ENCODE results near the gene ACSL5.

Gene ACSL5

GRCh38 chr10:112349521-112350085 is 24.3 kb upstream of the ACSL5 start:
- no peak for TF ChIP-seq CTCF (IDR thresholded peaks at IDR 0.05; ENCODE audit: low read depth, low read length, missing control alignments)
- no peak overlapping the region for H3K4me3 ChIP-seq (ENCODE audit: low read depth, low read length)
- DNase-seq (ENCODE audit: low read depth) = no peak

DNA sequence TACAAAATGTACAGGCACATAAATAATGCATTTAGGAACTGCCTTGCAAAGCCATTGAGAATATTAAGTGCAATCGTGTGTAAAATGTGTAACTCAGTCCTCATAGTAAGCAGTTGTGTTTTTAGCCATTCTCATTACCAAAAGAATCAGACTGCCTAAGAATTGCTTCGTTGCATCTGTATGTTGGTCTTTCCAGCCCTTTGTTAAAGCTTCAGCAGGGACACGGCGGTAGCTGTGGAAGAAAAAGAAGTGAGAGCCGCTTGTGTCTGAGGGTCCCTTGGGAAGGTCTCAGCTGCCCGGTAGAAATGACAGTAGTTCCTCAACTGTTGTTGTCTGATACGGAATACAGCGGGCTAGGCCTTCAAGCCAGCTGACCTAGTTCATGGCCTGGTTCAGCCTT is 22.8 kb upstream of the ACSL5 start:
- no peak for DNase-seq (ENCODE audit: low read depth)
- H3K4me3 ChIP-seq (ENCODE audit: low read depth, low read length) = no peak overlapping the region
- no peak for TF ChIP-seq CTCF (IDR thresholded peaks at IDR 0.05; ENCODE audit: low read depth, low read length, missing control alignments)

GRCh38 chr10:112352044-112352443 is 21.9 kb upstream of the ACSL5 start:
- no peak overlapping the region for H3K4me3 ChIP-seq (ENCODE audit: low read depth, low read length)
- TF ChIP-seq CTCF (IDR thresholded peaks at IDR 0.05; ENCODE audit: low read depth, low read length, missing control alignments) = no peak
- no peak for DNase-seq (ENCODE audit: low read depth)

GRCh38 chr10:112353046-112353445 is 20.9 kb upstream of the ACSL5 start:
- no peak for TF ChIP-seq CTCF (IDR thresholded peaks at IDR 0.05; ENCODE audit: low read depth, low read length, missing control alignments)
- DNase-seq (ENCODE audit: low read depth) = no peak
- no peak overlapping the region for H3K4me3 ChIP-seq (ENCODE audit: low read depth, low read length)

DNA sequence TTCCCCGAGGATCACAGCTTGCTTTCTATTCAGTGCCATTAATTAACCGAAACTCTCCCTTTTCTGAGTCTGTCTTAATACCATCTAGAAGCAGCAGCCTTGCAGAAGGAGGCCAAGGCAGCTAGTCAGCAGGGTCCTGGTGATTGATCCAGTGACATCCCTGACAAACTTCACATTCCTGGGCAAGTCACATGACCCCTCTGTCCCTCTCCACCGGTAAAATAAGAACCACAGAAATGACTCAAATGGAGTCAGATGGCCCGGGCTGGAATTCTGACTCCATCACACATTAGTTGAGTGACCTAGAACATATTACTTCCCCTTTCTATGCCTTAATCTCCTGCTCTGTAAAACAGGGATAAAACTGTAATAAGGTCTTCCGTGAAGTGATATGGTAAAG is 17.2 kb upstream of the ACSL5 start:
- no peak overlapping the region for H3K4me3 ChIP-seq (ENCODE audit: low read depth, low read length)
- TF ChIP-seq CTCF (IDR thresholded peaks at IDR 0.05; ENCODE audit: low read depth, low read length, missing control alignments) = no peak
- DNase-seq (ENCODE audit: low read depth) = no peak

DNA sequence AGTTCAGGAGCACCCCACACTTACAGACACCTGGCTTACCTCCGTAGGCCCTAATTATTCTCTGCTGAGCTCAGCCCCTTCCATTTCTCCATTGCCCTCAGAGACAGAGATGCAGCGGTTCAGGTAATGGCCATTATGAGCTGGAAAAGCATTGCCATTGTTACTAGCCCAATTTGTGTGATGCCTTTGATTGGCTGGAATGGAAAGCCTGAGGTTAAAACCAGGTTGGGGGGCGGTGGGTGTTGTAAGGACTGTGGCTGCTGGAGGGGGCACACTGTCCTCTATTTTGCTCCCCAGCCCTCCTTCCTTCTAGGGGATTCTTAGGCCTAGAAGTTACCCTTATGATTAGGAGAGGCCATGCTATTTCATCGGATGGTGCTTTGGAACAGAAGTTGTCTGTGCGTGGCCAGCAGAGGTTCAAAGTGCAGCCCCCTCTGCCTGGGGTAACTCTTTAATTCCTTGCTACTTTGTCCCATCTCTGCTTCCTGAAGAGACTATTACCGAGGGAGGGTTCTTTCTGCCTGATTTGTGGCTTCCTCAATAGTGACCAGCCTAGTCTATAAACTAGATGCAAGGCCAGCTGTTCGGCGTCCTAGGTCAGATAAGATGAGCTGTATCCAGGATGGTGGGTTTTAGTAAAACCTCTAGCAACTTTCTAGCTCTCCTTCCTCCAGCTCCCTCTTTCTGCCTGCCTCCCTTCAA is 14.2 kb upstream of the ACSL5 start:
- TF ChIP-seq CTCF (IDR thresholded peaks at IDR 0.05; ENCODE audit: low read depth, low read length, missing control alignments) = no peak
- no peak for DNase-seq (ENCODE audit: low read depth)
- H3K4me3 ChIP-seq (ENCODE audit: low read depth, low read length) = no peak overlapping the region
